ENCODE results near the gene CCR5AS.

CCR5AS gene

DNA sequence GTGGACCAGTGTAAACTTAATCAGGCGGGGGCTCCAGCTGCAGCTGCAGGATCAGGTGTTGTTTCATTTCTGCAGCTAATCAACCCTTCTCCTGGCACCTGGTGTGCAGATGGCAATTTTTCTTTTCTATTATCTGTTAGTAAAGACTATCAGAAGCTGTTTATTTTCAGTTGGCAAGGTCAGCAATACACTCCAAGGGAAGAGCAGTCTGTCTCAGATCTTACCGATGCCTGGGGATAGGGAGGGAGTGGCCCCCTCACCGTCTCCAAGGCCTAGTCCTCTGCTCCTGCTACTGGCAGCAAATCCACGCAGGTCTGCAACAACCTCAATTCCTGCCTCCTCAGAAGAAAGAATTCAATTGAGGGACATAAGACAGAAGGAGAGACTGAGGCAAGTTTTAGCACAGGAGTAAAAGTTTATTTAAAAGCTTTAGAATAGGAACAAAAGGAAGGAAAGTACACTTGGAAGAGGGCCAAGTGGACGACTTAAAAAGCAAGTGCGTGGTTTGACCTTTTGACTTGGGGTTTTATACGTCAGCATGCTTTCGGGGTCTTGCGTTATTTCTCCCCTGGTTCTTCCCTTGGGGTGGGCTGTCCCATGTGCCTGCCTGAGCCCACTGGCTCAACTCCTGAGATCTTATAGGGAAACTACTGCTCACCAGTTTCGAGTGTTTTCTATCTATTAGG, 9.4 kb upstream of the CCR5AS start:
- DNase-seq = no peak

DNA sequence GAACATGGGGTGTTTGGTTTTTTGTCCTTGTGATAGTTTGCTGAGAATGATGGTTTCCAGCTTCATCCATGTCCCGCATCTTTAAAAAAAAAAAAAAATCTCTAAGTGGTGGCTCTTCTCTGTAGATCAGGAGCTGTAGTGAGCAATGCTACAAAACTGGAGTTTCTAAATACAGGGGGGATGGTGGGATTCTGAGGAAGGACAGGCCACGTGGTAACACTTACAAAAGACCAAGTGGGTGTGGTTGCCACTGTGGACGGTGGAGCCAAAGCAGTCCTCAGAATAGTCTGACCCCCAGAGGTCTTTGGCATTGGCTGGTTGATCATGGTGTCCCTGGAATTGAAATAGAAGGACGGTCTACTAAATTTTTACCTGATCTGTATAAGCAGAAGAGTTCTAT, 7.9 kb upstream of the CCR5AS start:
- Histone ChIP-seq H3K27me3 (no peaks in the 10 kb centered on the region), H3K4me1 (no peaks in the 10 kb centered on the region), H3K27ac (no peak overlapping the region), H3K36me3 (ENCODE audit: low read depth, missing control alignments) (no peaks in the 10 kb centered on the region), H3K4me3 (no peak overlapping the region), H3K9me3 (no peaks in the 10 kb centered on the region)
- TF ChIP-seq POLR2A (IDR thresholded peaks at IDR 0.05) = no peak
- TF ChIP-seq, protein P1, sequence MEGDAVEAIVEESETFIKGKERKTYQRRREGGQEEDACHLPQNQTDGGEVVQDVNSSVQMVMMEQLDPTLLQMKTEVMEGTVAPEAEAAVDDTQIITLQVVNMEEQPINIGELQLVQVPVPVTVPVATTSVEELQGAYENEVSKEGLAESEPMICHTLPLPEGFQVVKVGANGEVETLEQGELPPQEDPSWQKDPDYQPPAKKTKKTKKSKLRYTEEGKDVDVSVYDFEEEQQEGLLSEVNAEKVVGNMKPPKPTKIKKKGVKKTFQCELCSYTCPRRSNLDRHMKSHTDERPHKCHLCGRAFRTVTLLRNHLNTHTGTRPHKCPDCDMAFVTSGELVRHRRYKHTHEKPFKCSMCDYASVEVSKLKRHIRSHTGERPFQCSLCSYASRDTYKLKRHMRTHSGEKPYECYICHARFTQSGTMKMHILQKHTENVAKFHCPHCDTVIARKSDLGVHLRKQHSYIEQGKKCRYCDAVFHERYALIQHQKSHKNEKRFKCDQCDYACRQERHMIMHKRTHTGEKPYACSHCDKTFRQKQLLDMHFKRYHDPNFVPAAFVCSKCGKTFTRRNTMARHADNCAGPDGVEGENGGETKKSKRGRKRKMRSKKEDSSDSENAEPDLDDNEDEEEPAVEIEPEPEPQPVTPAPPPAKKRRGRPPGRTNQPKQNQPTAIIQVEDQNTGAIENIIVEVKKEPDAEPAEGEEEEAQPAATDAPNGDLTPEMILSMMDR (IDR thresholded peaks at IDR 0.05) = no peak
- intact Hi-C loops (cut with DNase I; ENCODE audit: low total_unique reads) = no loop called here
- DNase-seq = no peak
- 82 to 85% methylated on average over 4 of the region's 4 CpGs for WGBS, 2 donors

More for the DNA sequence above, 9.4 kb upstream of the CCR5AS start:
- Histone ChIP-seq H3K36me3 (ENCODE audit: low read depth, missing control alignments) (no peaks in the 10 kb centered on the region), H3K27me3 (no peaks in the 10 kb centered on the region), H3K4me1 (no peaks in the 10 kb centered on the region), H3K4me3 (no peak overlapping the region), H3K9me3 (no peaks in the 10 kb centered on the region), H3K27ac (no peak overlapping the region)
- TF ChIP-seq POLR2A (IDR thresholded peaks at IDR 0.05) = no peak
- TF ChIP-seq, protein P1 (IDR thresholded peaks at IDR 0.05) = no peak
- WGBS, 2 donors = 48 to 60% methylated on average over 10 of the region's 10 CpGs
- intact Hi-C loops (cut with DNase I; ENCODE audit: low total_unique reads) = no loop called here

DNA sequence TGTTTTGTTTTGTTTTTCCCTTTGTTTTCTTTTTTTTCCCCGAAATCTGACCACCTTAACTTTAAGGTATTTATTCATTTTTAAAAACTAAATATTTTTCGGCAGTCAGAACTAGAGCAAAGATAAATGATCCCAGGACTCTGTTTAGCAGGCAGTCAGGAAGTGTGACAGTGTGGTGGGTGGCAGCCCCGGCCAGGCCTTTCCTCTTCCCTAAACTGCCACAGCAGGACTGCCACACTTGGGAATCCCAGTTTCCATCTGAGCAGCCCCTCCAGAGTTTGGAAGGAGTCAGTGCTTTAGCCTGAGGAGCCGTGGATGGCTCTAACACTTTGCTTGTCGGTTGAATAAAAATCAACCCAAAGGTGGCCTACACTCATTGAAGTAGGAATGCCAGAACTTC, 7.1 kb upstream of the CCR5AS start:
- intact Hi-C loops (cut with DNase I; ENCODE audit: low total_unique reads) = no loop called here
- H3K9me3 ChIP-seq = no peaks in the 10 kb centered on the region
- DNase-seq = no peak
- H3K4me1 ChIP-seq = no peaks in the 10 kb centered on the region
- no peak overlapping the region for H3K27ac ChIP-seq
- 76 to 95% methylated on average over 5 of the region's 5 CpGs for WGBS, 2 donors
- H3K4me3 ChIP-seq = no peak overlapping the region
- TF ChIP-seq, protein P1 (IDR thresholded peaks at IDR 0.05) = no peak
- no peak for TF ChIP-seq POLR2A (IDR thresholded peaks at IDR 0.05)
- no peaks in the 10 kb centered on the region for H3K36me3 ChIP-seq (ENCODE audit: low read depth, missing control alignments)
- H3K27me3 ChIP-seq = no peaks in the 10 kb centered on the region

DNA sequence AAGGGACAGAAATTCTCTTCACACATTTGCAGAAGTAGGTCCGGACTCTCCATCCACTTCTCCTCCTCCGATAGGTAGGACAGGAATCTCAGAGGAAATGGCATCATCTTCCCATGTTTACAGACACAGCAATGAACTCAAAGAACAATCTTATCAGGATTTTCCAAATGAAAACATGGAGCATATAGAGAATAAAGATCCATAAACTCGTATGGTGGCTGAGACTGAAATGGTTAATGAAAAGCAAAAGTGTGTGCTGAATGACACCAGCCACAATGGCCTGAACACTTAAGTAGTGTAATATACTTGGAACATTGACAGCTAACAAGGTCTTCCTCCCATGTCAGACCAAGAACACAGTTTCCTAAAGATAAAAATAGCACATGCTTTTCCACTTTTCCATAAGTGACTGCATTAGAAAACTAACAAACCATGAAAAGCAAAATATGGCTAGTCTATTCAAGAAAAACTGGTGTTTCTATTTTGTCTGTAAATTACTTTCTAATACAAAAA, 6.0 kb upstream of the CCR5AS start:
- DNase-seq = no peak
- Histone ChIP-seq H3K4me1 (no peaks in the 10 kb centered on the region), H3K27ac (no peak overlapping the region), H3K9me3 (no peaks in the 10 kb centered on the region), H3K27me3 (no peaks in the 10 kb centered on the region), H3K36me3 (ENCODE audit: low read depth, missing control alignments) (no peaks in the 10 kb centered on the region), H3K4me3 (no peak overlapping the region)
- intact Hi-C loops (cut with DNase I; ENCODE audit: low total_unique reads) = no loop called here
- 64 to 71% methylated on average over 3 of the region's 3 CpGs for WGBS, 2 donors
- TF ChIP-seq, protein P1 (IDR thresholded peaks at IDR 0.05) = no peak
- no peak for TF ChIP-seq POLR2A (IDR thresholded peaks at IDR 0.05)

DNA sequence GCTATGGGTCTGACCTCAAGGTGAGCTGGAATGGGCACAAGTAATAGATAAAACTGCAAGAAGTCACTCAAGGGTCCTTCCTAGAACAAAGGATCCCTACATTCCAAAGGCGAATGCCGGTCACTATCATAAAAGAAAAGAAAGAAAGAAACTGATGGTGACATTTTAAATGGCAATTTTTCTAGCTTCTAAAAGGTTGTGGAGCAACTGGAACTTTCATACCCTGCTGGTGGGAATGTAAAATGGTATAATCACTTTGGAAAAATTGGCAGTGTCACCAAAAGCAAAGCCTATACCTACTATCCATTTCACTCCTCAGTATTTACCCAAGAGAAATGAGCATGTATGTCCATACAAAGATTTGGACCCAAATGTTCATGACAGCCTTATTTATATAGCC, 4.4 kb upstream of the CCR5AS start:
- TF ChIP-seq POLR2A (IDR thresholded peaks at IDR 0.05) = no peak
- TF ChIP-seq, protein P1 (IDR thresholded peaks at IDR 0.05) = no peak
- no peaks in the 10 kb centered on the region for H3K4me1 ChIP-seq
- DNase-seq = no peak
- H3K27me3 ChIP-seq = no peaks in the 10 kb centered on the region
- H3K9me3 ChIP-seq = no peaks in the 10 kb centered on the region
- H3K36me3 ChIP-seq (ENCODE audit: low read depth, missing control alignments) = no peaks in the 10 kb centered on the region
- intact Hi-C loops (cut with DNase I; ENCODE audit: low total_unique reads) = no loop called here
- WGBS, 2 donors = 56 to 89% methylated on average over 2 of the region's 2 CpGs
- H3K27ac ChIP-seq = no peak overlapping the region
- no peak overlapping the region for H3K4me3 ChIP-seq

All from testis (tissue), 2 donors.